HS-27A (cell line): ENCODE data around the gene PMEPA1.

Source experiments
- DNase-seq: peaks from one replicate; pipeline ENCODE4 v3.0.0-alpha.2; 2012; ENCODE audit warnings: low read depth, missing footprints

PMEPA1 gene

GRCh38 chr20:57693670-57694329, 16.0 kb downstream of the PMEPA1 start:
- no peak for DNase-seq

- DNase-seq = no peak
Measured at GRCh38 chr20:57693002-57693582, 16.7 kb downstream of the PMEPA1 start.

GRCh38 chr20:57692393-57692792, 17.4 kb downstream of the PMEPA1 start:
- DNase-seq = no peak

GRCh38 chr20:57691699-57692098, 18.1 kb downstream of the PMEPA1 start:
- no peak for DNase-seq

GRCh38 chr20:57690525-57690924, 19.3 kb downstream of the PMEPA1 start:
- no peak for DNase-seq

- no peak for DNase-seq
Measured at GRCh38 chr20:57689745-57690481, 19.9 kb downstream of the PMEPA1 start.

- no peak for DNase-seq
Measured at GRCh38 chr20:57688864-57689263, 21.0 kb downstream of the PMEPA1 start.

- DNase-seq = no peak
Measured at GRCh38 chr20:57688295-57688694, 21.5 kb downstream of the PMEPA1 start.

GRCh38 chr20:57686931-57687652, 22.7 kb downstream of the PMEPA1 start:
- no peak for DNase-seq

GRCh38 chr20:57685146-57685758, 24.6 kb downstream of the PMEPA1 start:
- no peak for DNase-seq

- no peak for DNase-seq
Measured at GRCh38 chr20:57684808-57685140, 25.0 kb downstream of the PMEPA1 start.

GRCh38 chr20:57683881-57684807, 25.7 kb downstream of the PMEPA1 start:
- no peak for DNase-seq

GRCh38 chr20:57683287-57683686, 26.5 kb downstream of the PMEPA1 start:
- DNase-seq = no peak

GRCh38 chr20:57682184-57683101, 27.4 kb downstream of the PMEPA1 start:
- no peak for DNase-seq

- no peak for DNase-seq
Measured at GRCh38 chr20:57680934-57681914, 28.6 kb downstream of the PMEPA1 start.

- DNase-seq = no peak
Measured at GRCh38 chr20:57680131-57680716, 29.6 kb downstream of the PMEPA1 start.

- no peak for DNase-seq
Measured at GRCh38 chr20:57679113-57679512, 30.7 kb downstream of the PMEPA1 start.

GRCh38 chr20:57678340-57678739, 31.5 kb downstream of the PMEPA1 start:
- DNase-seq = no peak

- DNase-seq = no peak
Measured at GRCh38 chr20:57677584-57677982, 32.2 kb downstream of the PMEPA1 start.
